ENCODE data around the gene PLIN4.

The PLIN4 gene

GRCh38 chr19:4501691-4502090 lies 16.6 kb downstream of the PLIN4 start:
- TF ChIP-seq ZNF274 (IDR thresholded peaks at IDR 0.05; ENCODE audit: low read depth, low read length): no peak
- no peak overlapping the region for H3K4me3 ChIP-seq (ENCODE audit: low read length)

GRCh38 chr19:4500841-4501591 lies 17.3 kb downstream of the PLIN4 start:
- H3K4me3 ChIP-seq (ENCODE audit: low read length): no peak overlapping the region
- TF ChIP-seq ZNF274 (IDR thresholded peaks at IDR 0.05; ENCODE audit: low read depth, low read length): no peak

- TF ChIP-seq ZNF274 (IDR thresholded peaks at IDR 0.05; ENCODE audit: low read depth, low read length): no peak
- no peak overlapping the region for H3K4me3 ChIP-seq (ENCODE audit: low read length)
These were observed 18.4 kb downstream of the PLIN4 start for GRCh38 chr19:4499855-4500254.

- no peak for TF ChIP-seq ZNF274 (IDR thresholded peaks at IDR 0.05; ENCODE audit: low read depth, low read length)
- no peak overlapping the region for H3K4me3 ChIP-seq (ENCODE audit: low read length)
These were observed 19.0 kb downstream of the PLIN4 start for GRCh38 chr19:4499318-4499717.

GRCh38 chr19:4498694-4499093 lies 19.6 kb downstream of the PLIN4 start:
- no peak for TF ChIP-seq ZNF274 (IDR thresholded peaks at IDR 0.05; ENCODE audit: low read depth, low read length)
- H3K4me3 ChIP-seq (ENCODE audit: low read length): no peak overlapping the region

GRCh38 chr19:4497770-4498389 lies 20.4 kb downstream of the PLIN4 start:
- TF ChIP-seq ZNF274 (IDR thresholded peaks at IDR 0.05; ENCODE audit: low read depth, low read length): no peak
- H3K4me3 ChIP-seq (ENCODE audit: low read length): no peak overlapping the region

- no peak overlapping the region for H3K4me3 ChIP-seq (ENCODE audit: low read length)
- TF ChIP-seq ZNF274 (IDR thresholded peaks at IDR 0.05; ENCODE audit: low read depth, low read length): no peak
These were observed 22.0 kb downstream of the PLIN4 start for GRCh38 chr19:4496304-4496703.

- no peak for TF ChIP-seq ZNF274 (IDR thresholded peaks at IDR 0.05; ENCODE audit: low read depth, low read length)
- no peak overlapping the region for H3K4me3 ChIP-seq (ENCODE audit: low read length)
These were observed 22.8 kb downstream of the PLIN4 start for GRCh38 chr19:4495471-4495870.

GRCh38 chr19:4494691-4495064 lies 23.6 kb downstream of the PLIN4 start:
- H3K4me3 ChIP-seq (ENCODE audit: low read length): no peak overlapping the region
- no peak for TF ChIP-seq ZNF274 (IDR thresholded peaks at IDR 0.05; ENCODE audit: low read depth, low read length)

GRCh38 chr19:4493929-4494690 lies 24.2 kb downstream of the PLIN4 start:
- no peak for TF ChIP-seq ZNF274 (IDR thresholded peaks at IDR 0.05; ENCODE audit: low read depth, low read length)
- no peak overlapping the region for H3K4me3 ChIP-seq (ENCODE audit: low read length)

- H3K4me3 ChIP-seq (ENCODE audit: low read length): no peak overlapping the region
- no peak for TF ChIP-seq ZNF274 (IDR thresholded peaks at IDR 0.05; ENCODE audit: low read depth, low read length)
These were observed 25.0 kb downstream of the PLIN4 start for GRCh38 chr19:4493104-4493928.

- no peak for TF ChIP-seq ZNF274 (IDR thresholded peaks at IDR 0.05; ENCODE audit: low read depth, low read length)
These were observed 25.8 kb downstream of the PLIN4 start for GRCh38 chr19:4492337-4493103.

GRCh38 chr19:4491446-4491845 lies 26.8 kb downstream of the PLIN4 start:
- no peak for TF ChIP-seq ZNF274 (IDR thresholded peaks at IDR 0.05; ENCODE audit: low read depth, low read length)
- H3K4me3 ChIP-seq (ENCODE audit: low read length): no peak overlapping the region

More at GRCh38 chr19:4492337-4493103, 25.8 kb downstream of the PLIN4 start:
- H3K4me3 ChIP-seq (ENCODE audit: low read length): no peak overlapping the region

All from GM08714 (cell line).